GM21447 (cell line): ENCODE measurements around the gene F13A1.
"Not testable (repeated sequence)": the region's sequence is repeated elsewhere in the genome, so short reads cannot be mapped to it uniquely, and the experiment has no call there.

Experiments
- ATAC-seq: cut with Tn5 transposase; IDR thresholded peaks from one replicate; pipeline ENCODE4 v1.9.1; 2021; ENCODE audit not compliant: unreplicated experiment

F13A1 gene

GRCh38 chr6:6317825-6318733, 2.4 kb downstream of the F13A1 start:
- ATAC-seq = no peak

DNA sequence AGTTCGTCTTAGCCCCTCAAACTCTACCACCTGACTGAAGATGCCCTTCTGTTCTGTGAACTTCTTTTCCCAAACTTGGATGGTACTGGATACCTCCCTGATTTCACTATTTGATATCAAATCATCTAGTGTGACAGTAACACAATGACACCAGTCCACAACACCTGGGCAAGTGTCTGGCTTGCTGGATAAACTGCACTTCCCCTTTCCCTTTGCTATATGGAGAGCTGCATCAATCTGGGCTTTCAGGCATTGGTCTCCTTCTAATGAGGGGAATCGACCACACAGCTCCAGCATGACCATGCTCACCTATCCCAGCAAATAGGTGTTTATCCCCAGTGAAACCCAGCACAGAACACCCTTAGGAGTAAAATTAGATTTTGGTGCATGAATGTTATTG, 3.1 kb downstream of the F13A1 start:
- ATAC-seq = no peak

- ATAC-seq = no peak
Observed at GRCh38 chr6:6315660-6316059, 4.8 kb downstream of the F13A1 start.

GRCh38 chr6:6314596-6314995, 5.9 kb downstream of the F13A1 start:
- ATAC-seq = no peak

GRCh38 chr6:6312901-6313441, 7.5 kb downstream of the F13A1 start:
- ATAC-seq = no peak

GRCh38 chr6:6305575-6305974, 14.9 kb downstream of the F13A1 start:
- ATAC-seq = no peak

DNA sequence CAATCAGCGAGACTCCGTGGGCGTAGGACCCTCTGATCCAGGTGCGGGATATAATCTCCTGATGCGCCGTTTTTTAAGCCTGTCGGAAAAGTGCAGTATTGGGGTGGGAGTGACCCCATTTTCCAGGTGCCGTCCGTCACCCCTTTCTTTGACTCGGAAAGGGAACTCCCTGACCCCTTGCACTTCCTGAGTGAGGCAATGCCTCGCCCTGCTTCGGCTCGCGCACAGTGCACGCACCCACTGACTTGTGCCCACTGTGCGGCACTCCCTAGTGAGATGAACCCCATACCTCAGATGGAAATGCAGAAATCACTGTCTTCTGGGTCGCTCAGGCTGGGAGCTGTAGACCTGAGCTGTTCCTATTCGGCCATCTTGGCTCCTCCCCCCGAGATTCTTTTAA, 20.1 kb downstream of the F13A1 start:
- ATAC-seq = not testable (repeated sequence)

GRCh38 chr6:6293317-6293716, 27.1 kb downstream of the F13A1 start:
- ATAC-seq = no peak

- ATAC-seq = no peak
Observed at GRCh38 chr6:6287415-6287814, 33.0 kb downstream of the F13A1 start.

DNA sequence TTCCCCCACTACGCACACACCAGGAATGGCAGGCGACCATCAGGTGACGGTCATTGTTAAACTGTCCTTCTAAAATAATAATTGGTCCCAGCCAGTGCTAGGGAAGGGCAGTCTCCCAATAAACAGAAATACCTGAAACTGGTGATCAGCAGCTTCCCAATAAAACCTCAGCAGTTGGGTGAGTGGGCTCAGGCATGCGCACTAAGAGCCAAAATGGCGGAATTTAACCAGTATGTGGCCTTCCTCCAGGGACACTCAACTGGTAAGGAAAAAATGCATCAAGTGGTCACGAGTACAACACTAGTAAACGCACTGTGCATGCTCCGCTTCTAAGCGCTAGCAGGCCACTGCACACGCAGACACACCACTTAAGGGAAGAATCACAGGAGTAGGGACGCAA, 34.8 kb downstream of the F13A1 start:
- no peak for ATAC-seq

DNA sequence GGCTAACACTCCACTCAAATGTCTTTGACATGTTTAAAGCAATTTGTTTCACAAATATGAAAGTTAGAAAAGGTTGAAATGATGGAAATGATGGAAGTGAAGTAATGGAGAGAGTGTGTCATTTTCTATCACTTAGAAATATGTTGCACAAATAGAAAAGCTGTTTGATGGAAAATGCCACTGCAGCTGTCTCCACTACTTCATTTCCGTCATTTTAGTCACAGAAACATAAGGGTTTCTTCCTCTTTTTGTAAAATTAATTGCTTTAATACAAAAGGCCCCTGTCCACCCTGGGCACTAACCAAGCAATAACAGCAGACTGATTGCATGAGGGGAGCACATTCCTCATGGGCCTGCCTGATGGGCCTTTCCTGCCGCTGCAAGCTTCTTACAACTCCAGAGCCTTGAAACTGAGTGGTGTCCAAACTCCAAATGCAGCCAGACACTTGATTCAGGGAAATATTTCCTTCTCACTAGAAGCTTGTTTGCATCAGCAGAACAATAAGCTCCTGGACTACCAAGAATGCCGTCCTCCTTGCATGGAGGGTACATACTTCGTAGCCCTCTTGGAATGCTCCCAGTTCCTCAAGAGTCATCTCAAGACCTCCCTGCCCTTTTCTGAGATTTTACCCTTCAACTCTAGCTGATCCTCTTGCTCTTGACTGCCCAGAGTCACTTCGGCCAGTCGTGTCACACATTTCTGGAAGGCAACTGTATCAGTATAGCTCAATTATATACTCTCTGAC, 36.1 kb downstream of the F13A1 start:
- no peak for ATAC-seq

- ATAC-seq = no peak
Observed at GRCh38 chr6:6283746-6284145, 36.7 kb downstream of the F13A1 start.

GRCh38 chr6:6282716-6283115, 37.7 kb downstream of the F13A1 start:
- ATAC-seq = no peak

- no peak for ATAC-seq
Observed at GRCh38 chr6:6277413-6277812, 43.0 kb downstream of the F13A1 start.

DNA sequence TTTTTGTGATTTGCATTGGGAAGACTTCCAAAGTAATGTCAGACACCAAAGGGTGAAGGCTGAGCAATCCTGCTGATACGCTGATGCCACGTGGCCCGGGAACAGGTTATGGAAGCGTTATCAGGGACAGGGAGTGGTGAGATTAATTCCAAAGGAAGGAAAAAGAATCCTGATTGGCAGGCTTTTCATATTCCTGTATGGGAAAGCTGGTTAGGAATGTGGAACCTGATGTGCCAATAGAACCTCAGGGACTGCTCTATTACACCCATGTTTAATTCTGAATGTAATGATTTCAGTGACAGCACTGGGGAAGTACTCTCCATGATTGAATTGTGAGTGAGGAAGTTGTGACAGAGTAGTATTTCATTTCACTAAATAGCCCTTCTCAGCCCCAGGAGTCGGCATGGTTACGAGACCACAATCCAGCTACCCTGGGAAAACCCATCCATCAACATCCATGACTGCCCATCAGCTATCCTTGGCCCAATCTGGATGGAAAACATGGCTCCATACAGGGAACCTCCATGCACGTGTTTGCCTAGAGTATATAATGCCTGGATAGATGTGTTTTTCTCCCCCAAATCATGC, 49.4 kb downstream of the F13A1 start:
- no peak for ATAC-seq

DNA sequence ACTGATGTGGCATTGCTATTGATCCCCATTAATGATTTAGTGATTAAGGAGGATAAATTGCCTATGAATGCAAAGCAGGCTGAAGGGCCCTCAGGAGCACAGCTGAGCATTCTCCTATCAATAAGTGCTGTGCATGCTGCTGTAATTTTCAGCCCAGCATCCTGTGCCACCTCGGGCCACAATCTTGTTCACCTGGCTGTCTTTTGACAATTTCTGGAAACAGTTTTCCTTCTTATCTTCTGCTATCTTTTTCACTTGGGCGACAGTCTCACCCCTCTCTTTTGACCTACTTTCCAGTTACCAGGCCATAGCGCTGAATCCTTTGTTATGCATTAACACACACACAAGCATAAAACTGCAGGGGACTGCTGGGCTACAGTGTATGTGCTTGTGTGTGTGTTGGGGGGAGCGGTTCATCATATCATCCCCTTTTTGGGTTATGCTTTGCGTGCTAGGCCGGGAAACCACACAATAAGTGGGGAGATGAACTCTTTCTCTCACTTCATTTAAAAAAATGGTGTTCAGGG, 60.2 kb downstream of the F13A1 start:
- no peak for ATAC-seq

DNA sequence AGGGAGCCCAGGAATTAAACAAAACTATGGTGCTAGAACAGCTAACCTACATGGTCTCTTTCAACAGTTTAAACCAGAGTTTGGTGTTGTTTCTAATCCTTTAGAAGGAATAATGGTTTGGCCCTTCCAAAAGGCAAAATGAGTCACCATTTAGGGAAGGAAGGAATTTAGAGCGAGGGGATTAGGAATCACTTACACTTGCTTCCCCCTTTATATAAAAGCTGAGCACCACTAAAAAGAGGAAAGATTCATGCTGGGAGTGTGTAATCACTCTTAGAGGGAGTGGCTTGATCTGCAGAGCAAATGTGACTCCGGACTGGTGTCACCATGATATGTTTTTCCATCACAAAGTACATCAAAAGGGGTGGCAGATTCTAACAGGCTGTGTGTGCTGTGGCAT, 63.6 kb downstream of the F13A1 start:
- ATAC-seq = no peak

- no peak for ATAC-seq
Observed at GRCh38 chr6:6256259-6256658, 64.2 kb downstream of the F13A1 start.

DNA sequence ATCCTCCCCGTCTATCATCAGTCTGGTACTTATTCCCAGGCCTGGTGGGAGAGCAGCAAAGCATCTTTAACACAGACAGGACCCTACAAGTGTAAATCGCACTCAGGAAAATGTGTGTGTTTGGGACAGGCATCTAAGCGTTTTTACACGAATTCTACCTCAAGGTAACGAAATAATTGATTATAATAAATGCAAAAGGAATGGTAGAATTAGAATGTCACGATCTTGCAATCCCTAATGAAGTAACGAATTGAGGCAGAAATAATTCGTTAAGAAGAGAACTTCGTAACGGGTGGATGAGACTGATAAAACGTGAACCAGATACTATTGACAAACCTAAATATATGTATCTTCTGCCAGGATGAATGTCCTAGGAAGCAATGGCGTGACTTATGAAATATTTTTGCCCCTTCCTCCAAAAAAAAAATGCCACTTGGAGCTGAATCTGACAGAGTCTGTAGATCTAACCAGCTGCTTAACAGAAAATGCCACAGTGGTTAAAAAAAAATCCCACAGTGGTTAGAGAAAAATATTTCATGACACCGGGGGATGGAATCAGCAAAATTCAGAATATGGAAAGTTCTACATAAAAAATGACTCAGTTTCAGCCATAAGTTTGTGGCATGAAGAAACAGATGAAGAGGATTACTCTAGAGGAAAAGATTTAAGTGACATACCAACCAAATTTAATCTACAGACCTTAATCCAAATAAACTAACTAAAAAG, 68.7 kb downstream of the F13A1 start:
- ATAC-seq = no peak

DNA sequence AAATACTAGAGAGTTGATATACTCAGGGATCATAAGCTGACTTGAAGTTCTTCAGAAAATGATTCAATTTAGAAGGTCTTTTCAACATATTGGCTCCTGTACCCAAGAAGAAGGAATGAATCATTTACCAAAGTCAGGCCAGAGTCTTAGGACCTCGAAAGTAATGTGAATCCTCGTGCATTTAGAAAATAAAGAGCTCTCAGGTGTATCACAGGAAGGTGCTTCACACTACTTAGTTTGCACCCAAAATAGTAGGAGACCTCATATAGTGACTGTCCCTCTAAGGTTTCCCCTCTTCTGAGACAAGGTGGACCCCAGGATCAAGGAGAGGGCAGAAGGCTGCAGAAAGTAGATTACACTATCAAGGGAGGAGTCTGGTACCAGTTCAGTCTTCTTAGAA, 71.8 kb downstream of the F13A1 start:
- ATAC-seq = peak; percentile 82

DNA sequence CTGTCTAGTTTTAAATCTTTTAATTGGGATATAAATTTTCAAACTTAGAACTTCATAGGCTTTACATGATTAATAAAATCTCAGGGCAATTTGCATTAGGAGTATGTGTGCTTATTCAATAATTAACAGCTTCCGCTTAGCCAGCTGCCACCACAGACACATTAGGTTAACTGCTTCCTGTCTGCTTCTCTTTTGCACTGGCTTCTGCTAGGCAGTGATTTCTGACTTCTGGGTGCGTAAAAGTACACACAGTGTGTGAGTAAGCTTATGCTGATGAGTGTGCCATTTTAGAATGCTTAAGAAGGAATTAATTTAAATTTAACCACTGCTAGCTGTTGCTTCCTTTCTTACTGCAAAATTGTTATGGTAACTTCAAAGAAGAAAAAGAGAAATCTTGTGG, 73.9 kb downstream of the F13A1 start:
- peak; percentile 76 for ATAC-seq
